GM18861 (cell line): Measurements from ENCODE around the gene PCNP.
"Not testable (repeated sequence)": the region's sequence is repeated elsewhere in the genome, so short reads cannot be mapped to it uniquely, and the experiment has no call there.

Source experiments
- ATAC-seq: cut with Tn5 transposase; IDR thresholded peaks from one replicate; pipeline ENCODE4 v1.9.1; 2021; ENCODE audit not compliant: unreplicated experiment

PCNP gene

GRCh38 chr3:101561630-101562328 is 12.2 kb upstream of the PCNP start, which contains the start of gene TRMT10C:
TSS of gene TRMT10C (plus strand) at chr3:101561868. CDS start at chr3:101564782, 2,914 bp downstream.
- ATAC-seq, result peak; percentile 100

DNA sequence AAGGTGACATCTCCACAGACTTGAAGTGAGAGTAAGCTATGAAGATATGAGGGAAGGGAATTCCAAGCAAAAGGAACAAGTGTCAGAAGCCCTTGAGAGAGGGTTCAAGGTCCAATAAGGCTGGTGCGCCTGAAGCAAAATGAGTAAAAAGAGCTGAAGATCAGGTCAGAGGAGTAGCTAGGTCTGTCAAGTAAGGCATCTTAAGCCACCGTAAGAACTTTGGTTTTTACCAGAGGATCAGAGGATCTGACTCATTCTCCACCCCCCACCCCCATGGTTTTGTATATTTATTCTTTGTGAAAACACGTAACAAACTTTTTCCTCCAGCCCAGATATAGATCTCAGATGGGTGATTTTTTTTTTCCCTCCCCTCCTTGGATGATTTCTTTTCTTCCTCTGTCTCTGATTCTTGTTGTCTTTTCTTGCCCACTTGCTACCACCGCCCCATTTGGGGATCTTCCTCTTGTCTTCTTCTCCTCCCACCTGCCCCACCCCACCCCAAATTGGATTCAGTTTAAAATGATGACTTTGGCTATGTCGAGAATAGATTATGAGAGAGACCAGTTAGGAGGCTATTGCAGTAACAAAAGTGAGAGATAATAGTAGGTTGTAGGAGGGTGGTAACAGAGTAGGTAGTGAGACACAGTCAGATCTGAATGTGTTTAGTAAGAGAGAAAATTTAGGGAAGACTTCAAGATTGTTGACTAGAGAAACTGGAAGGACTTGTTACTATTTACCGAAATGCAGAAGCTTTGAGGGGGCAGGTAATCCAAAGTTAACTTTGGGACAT is 6.3 kb upstream of the PCNP start:
- no peak for ATAC-seq

DNA sequence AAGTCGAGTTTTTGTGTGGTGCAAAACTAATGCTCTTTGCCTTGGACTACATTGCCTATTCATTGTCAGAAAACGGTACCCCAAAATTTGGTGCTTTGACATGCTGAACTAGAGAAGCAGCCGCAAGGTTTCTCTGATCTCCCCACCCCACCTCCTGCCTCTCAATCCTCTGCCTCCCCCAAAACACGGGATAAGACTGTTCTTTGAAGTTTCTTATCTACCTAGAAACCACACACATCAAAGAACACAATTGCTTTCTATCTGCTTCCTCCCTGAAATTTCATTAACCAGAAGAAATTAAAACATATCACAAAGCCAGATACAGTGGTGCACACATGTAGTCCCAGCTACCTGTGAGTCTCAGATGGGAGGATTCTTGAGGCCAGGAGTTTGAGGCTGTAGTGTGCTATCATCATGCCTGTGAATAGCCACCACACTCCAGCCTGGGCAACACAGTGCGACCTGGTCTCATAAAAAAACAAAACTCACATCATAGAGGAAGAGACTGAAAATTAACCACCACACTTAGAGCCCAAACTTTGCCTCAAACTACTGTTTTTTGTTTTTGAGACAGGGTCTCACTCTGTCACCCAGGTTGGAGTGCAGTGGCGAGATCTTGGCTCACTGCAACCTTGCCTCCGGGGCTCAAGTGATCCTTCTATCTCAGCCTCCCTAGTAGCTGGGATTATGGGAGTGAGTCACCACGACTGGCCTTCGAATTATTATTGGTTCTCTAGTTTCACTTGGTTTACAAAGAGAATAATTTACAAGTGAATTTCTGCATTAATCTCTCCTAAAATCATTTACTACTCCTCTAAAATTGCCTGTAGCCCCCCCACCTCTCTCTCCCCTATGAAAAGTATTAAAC is 2.7 kb upstream of the PCNP start:
- ATAC-seq, result no peak

GRCh38 chr3:101574388-101575112 is 570 bp downstream of the PCNP start:
- peak; percentile 34 for ATAC-seq

GRCh38 chr3:101577286-101577685 is 3.3 kb downstream of the PCNP start:
- ATAC-seq, result no peak

GRCh38 chr3:101588616-101589015 is 14.6 kb downstream of the PCNP start:
- no peak for ATAC-seq

DNA sequence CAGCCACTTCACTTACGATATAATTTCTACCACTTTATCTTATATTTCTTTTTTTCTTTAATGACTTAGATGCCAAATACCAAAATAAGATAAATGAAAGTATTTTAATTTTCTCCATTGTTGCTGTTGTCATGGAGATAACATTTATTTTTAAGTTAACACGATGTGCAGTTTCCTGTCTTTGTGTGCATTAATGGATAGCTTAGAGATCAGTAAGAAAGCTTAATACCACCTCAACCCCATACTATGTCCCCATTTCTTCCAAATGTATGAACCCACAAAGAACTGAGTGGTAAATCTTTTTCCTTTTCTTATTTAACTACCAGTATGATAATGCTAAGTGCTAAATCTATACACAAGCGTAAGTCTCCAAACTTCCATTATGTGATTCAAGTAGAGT is 17.1 kb downstream of the PCNP start:
- no peak for ATAC-seq

GRCh38 chr3:101602731-101603130 is 28.8 kb downstream of the PCNP start:
- ATAC-seq, result no peak

- no peak for ATAC-seq
Observed at GRCh38 chr3:101603184-101603583, 29.2 kb downstream of the PCNP start.

DNA sequence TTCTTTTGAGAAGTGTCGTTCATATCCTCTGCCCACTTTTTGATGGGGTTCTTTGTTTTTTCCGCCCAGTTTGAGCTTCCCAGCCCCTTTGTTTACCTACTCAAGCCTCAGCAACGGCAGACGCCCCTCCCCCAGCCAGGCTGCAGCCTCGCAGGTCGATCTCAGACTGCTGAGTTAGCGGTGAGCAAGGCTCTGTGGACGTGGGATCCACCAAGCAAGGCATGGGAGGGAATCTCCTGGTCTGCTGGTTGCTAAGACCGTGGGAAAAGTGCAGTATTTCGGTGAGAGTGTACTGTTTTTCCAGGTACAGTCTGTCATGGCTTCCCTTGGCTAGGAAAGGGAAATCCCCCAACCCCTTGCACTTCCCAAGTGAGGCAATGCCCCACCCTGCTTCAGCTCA is 31.4 kb downstream of the PCNP start:
- not testable (repeated sequence) for ATAC-seq

GRCh38 chr3:101611023-101611422 is 37.0 kb downstream of the PCNP start:
- no peak for ATAC-seq

- ATAC-seq, result not testable (repeated sequence)
Observed at GRCh38 chr3:101613014-101613413, 39.0 kb downstream of the PCNP start.

GRCh38 chr3:101615525-101615924 is 41.5 kb downstream of the PCNP start:
- no peak for ATAC-seq

- no peak for ATAC-seq
Observed at GRCh38 chr3:101617478-101617877, 43.5 kb downstream of the PCNP start.

DNA sequence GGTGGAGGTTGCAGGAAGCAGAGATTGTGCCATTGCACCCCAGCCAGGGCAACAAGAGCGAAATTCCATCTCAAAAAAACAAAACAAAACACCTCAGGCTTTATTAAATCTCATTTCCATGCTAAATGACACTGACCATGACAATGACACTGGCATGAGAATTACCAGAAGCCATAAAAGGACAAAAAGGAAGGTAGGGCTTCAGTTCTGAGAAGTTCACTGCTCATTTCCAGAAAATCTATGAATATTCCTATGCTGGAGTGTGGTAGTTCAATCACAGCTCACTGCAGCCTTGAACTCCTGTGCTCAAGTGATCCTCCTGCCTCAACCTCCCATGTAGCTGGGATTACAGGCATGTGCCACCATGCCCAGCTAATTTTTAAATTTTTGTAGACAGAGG is 44.7 kb downstream of the PCNP start:
- ATAC-seq, result no peak

GRCh38 chr3:101619734-101620133 is 45.8 kb downstream of the PCNP start:
- ATAC-seq, result no peak

DNA sequence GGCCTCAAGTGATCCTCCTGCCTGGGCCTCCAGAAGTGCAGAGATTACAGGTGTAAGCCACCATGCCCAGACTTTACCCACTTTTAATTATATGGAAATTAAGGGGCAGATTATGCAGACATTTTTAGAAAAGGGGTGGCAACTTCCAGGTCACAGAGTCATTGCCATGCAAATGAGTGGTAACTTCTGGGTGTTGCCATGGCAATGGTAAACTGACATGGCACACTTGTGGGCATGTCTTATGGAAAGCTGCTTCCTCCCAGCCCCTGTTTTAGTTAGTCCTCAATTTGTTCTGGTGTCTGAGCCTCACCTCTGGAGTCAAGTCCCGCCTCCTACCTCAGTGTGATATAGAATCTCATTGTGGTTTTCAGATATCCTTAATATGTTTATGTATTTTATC is 49.7 kb downstream of the PCNP start:
- no peak for ATAC-seq

- no peak for ATAC-seq
Observed at GRCh38 chr3:101624857-101625256, 50.9 kb downstream of the PCNP start.

DNA sequence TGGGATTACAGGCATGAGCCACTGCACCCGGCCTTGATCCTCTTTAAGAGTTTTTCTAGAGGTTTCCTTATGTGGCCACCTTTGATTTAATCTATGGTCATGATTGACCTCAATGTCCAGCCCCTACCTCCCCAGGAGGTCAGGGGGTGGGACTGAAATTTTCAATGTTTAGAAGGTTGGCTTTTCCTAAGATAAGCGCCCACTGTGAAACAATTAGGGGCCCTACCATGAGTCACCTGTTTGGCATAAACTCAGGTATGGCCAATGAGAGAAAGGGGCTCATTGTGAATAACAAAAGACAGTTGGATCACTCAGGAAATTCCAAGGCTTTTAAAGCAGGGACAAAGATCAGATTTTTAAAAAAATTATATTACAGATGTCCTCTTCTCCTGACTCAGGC is 51.9 kb downstream of the PCNP start:
- ATAC-seq, result no peak

GRCh38 chr3:101629219-101629618 is 55.2 kb downstream of the PCNP start:
- ATAC-seq, result no peak
